ENCODE measurements around the gene DIAPH3.

Gene DIAPH3

DNA sequence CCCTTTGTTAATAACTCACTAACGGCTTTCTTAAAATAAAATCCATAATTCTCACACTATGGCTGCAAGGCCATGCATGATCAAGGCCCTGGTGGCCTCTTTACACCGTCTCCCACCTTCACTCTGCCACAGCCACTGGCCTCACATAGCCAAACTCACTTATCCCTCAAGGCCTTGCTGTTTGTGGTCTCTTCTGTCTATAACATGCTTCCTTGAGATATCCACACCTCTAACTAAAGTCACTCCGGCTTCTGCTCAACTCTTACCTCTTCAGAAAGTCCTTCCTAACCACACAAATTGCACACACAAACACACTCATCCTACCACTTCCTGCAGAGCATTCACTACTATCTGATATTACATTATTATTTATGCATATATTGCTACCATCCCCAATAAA is 262.5 kb downstream of the DIAPH3 start (continued):
- TF ChIP-seq, protein P1, sequence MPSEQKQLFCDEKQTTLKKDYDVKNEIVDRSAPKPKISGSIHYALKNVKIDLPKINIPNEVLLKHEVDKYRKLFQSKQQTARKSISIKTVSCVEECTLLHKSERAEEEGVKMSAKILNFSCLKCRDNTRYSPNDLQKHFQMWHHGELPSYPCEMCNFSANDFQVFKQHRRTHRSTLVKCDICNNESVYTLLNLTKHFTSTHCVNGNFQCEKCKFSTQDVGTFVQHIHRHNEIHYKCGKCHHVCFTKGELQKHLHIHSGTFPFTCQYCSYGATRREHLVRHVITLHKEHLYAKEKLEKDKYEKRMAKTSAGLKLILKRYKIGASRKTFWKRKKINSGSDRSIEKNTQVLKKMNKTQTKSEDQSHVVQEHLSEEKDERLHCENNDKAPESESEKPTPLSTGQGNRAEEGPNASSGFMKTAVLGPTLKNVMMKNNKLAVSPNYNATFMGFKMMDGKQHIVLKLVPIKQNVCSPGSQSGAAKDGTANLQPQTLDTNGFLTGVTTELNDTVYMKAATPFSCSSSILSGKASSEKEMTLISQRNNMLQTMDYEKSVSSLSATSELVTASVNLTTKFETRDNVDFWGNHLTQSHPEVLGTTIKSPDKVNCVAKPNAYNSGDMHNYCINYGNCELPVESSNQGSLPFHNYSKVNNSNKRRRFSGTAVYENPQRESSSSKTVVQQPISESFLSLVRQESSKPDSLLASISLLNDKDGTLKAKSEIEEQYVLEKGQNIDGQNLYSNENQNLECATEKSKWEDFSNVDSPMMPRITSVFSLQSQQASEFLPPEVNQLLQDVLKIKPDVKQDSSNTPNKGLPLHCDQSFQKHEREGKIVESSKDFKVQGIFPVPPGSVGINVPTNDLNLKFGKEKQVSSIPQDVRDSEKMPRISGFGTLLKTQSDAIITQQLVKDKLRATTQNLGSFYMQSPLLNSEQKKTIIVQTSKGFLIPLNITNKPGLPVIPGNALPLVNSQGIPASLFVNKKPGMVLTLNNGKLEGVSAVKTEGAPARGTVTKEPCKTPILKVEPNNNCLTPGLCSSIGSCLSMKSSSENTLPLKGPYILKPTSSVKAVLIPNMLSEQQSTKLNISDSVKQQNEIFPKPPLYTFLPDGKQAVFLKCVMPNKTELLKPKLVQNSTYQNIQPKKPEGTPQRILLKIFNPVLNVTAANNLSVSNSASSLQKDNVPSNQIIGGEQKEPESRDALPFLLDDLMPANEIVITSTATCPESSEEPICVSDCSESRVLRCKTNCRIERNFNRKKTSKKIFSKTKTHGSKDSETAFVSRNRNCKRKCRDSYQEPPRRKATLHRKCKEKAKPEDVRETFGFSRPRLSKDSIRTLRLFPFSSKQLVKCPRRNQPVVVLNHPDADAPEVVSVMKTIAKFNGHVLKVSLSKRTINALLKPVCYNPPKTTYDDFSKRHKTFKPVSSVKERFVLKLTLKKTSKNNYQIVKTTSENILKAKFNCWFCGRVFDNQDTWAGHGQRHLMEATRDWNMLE (tag by site-specific recombination; conservative IDR thresholded peaks at IDR 0.05; ENCODE audit: low read depth) = no peak
- TF ChIP-seq ZSCAN30 (tag by site-specific recombination; IDR thresholded peaks at IDR 0.05) = no peak
- TF ChIP-seq, protein P2, sequence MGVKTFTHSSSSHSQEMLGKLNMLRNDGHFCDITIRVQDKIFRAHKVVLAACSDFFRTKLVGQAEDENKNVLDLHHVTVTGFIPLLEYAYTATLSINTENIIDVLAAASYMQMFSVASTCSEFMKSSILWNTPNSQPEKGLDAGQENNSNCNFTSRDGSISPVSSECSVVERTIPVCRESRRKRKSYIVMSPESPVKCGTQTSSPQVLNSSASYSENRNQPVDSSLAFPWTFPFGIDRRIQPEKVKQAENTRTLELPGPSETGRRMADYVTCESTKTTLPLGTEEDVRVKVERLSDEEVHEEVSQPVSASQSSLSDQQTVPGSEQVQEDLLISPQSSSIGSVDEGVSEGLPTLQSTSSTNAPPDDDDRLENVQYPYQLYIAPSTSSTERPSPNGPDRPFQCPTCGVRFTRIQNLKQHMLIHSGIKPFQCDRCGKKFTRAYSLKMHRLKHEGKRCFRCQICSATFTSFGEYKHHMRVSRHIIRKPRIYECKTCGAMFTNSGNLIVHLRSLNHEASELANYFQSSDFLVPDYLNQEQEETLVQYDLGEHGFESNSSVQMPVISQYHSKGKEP (tag by site-specific recombination; IDR thresholded peaks at IDR 0.05) = no peak
- TF ChIP-seq, protein P3, sequence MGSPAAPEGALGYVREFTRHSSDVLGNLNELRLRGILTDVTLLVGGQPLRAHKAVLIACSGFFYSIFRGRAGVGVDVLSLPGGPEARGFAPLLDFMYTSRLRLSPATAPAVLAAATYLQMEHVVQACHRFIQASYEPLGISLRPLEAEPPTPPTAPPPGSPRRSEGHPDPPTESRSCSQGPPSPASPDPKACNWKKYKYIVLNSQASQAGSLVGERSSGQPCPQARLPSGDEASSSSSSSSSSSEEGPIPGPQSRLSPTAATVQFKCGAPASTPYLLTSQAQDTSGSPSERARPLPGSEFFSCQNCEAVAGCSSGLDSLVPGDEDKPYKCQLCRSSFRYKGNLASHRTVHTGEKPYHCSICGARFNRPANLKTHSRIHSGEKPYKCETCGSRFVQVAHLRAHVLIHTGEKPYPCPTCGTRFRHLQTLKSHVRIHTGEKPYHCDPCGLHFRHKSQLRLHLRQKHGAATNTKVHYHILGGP (tag by site-specific recombination; IDR thresholded peaks at IDR 0.05) = no peak
- no peak for TF ChIP-seq ZNF664 (tag by site-specific recombination; IDR thresholded peaks at IDR 0.05)

DNA sequence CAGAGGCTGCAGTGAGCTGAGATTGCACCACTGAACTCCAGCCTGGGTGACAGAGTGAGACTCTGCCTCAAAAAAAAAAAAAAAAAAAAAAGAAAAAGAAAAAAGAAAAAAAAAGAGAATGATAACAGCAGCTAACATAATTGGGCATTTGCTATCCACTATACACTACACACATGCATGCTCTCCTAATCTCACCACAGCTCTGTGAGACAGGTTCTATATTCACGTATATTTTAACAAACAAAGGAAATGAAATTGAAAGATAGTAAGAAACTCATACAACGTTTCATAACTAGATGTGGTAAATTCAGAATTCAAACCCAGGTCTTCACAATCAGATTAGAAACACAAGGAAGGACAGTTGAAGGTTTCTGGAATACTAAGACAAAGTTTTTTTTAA is 265.7 kb downstream of the DIAPH3 start:
- CTCF ChIA-PET = no interaction called here
- Histone ChIP-seq H3K4me3 (ENCODE audit: low read depth, low read length) (no peak overlapping the region), H3K36me3 (ENCODE audit: control insufficient read depth in 2 of 2, insufficient read depth in 1 of 2, low read length in 2 of 2) (no peaks in the 10 kb centered on the region), H3K9me3 (ENCODE audit: control insufficient read depth, insufficient read depth, low read depth, low read length) (no peaks in the 10 kb centered on the region), H3K4me1 (ENCODE audit: control insufficient read depth, insufficient read depth, low read length) (no peaks in the 10 kb centered on the region), H3K27ac (ENCODE audit: extremely low read depth, low read depth, low read length) (no peak overlapping the region)
- TF ChIP-seq ZSCAN16 (tag by site-specific recombination; IDR thresholded peaks at IDR 0.05) = no peak
- no peak for TF ChIP-seq ZNF140 (tag by site-specific recombination; IDR thresholded peaks at IDR 0.05)
- no peak for TF ChIP-seq ZNF174 (tag by site-specific recombination; IDR thresholded peaks at IDR 0.05)
- TF ChIP-seq ZNF677 (tag by site-specific recombination; IDR thresholded peaks at IDR 0.05) = no peak
- TF ChIP-seq, protein P3 (tag by site-specific recombination; IDR thresholded peaks at IDR 0.05) = no peak
- no peak for TF ChIP-seq ZBTB21 (tag by site-specific recombination; IDR thresholded peaks at IDR 0.05)
- POLR2A ChIA-PET = no interaction called here

DNA sequence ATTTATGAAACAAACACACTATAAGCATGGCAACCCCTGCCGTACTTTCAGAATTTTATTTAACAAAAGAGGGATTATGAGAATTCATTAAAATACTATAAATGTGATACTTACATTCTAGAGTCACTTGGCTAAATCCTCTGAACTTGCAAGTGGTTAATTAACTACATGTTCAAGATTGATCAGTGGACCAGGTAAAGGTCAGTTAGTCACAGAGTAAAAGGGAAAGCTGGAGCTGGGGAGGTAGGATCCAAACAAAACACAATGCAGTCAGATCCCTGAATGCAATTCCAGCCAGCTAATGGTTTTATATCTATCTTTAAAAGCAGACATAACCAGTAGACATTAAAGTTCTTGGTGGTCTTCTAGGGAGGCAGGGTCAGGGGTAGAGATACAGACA is 270.5 kb downstream of the DIAPH3 start:
- Histone ChIP-seq H3K27ac (ENCODE audit: extremely low read depth, low read depth, low read length) (no peak overlapping the region), H3K36me3 (ENCODE audit: control insufficient read depth in 2 of 2, insufficient read depth in 1 of 2, low read length in 2 of 2) (no peaks in the 10 kb centered on the region), H3K4me1 (ENCODE audit: control insufficient read depth, insufficient read depth, low read length) (no peaks in the 10 kb centered on the region), H3K4me3 (ENCODE audit: low read depth, low read length) (no peak overlapping the region), H3K9me3 (ENCODE audit: control insufficient read depth, insufficient read depth, low read depth, low read length) (no peaks in the 10 kb centered on the region)
- ChIA-PET POLR2A (no interaction called here), CTCF (no interaction called here)
- TF ChIP-seq ZNF473 (tag by site-specific recombination; IDR thresholded peaks at IDR 0.05) = no peak
- TF ChIP-seq, protein P4, sequence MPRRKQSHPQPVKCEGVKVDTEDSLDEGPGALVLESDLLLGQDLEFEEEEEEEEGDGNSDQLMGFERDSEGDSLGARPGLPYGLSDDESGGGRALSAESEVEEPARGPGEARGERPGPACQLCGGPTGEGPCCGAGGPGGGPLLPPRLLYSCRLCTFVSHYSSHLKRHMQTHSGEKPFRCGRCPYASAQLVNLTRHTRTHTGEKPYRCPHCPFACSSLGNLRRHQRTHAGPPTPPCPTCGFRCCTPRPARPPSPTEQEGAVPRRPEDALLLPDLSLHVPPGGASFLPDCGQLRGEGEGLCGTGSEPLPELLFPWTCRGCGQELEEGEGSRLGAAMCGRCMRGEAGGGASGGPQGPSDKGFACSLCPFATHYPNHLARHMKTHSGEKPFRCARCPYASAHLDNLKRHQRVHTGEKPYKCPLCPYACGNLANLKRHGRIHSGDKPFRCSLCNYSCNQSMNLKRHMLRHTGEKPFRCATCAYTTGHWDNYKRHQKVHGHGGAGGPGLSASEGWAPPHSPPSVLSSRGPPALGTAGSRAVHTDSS (tag by site-specific recombination; IDR thresholded peaks at IDR 0.05) = no peak
- TF ChIP-seq ZNF621 (tag by site-specific recombination; IDR thresholded peaks at IDR 0.05) = no peak
